ENCODE data around the gene H2AZ1.
A peak's percentile ranks its signal among the peaks of the same experiment; 100 is the strongest.

The H2AZ1 gene

GRCh38 chr4:99946356-99947189, 3.5 kb downstream of the H2AZ1 start, which contains the start of gene DNAJB14:
TSS of gene DNAJB14 (minus strand) at chr4:99946618. CDS start at chr4:99946571, 47 bp downstream.
- peak; percentile 60 to 64 for DNase-seq (ENCODE audit: extremely low read depth in 1 of 2, low read depth in 1 of 2)

DNA sequence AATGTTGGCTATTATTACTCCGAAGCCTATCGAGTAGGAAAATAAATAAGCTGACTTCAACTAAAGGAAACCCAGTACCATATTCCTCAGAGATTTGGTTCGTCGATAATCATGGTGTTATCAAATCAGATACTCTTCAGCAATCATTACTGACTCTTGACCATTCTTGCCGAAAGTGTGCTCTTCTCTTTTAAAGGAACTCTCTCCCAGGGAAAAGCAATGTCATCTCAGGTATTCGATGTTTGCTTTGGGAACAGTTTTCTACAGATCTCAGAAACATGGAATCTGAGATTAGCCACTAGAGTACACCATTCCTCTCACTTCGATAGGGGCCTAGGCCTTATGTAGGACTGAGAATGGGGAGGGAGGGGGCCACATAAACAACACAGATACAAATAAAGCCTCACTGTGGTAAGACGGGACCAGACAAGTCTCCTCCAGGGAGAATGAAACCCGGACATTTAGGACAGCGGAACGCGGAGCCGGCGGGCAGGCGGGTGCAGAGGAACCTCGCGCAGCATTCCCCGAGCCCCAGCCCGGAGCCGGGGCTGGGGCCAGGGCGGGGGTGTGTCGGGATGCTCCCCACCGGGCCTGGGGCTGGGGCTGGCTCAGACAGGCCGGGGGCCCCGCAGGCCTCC, 4.2 kb downstream of the H2AZ1 start:
- no peak for DNase-seq (ENCODE audit: extremely low read depth in 1 of 2, low read depth in 1 of 2)

DNA sequence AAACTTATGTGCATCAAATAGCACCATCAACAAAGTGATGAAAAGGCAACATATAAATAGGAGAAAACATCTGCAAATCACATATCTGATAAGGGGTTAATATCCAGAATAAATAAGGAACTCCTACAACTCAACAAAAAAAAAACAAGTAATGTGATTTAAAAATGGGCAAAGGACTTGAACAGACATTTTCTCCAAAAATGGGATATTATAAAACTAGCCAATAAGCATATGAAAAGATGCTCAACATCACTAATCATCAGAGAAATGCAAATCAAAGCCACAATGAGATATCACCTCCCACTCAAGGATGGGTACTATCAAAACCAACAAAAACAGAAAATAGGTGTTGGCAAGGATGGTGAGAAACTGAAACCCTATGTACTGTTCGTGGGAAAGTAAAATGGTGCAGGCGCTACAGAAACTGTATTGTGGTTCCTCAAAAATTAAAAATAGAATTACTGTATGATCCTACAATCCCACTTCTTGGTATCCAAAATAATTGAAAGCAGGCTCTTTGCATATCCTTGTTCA, 6.1 kb downstream of the H2AZ1 start:
- no peak for DNase-seq (ENCODE audit: extremely low read depth in 1 of 2, low read depth in 1 of 2)

- DNase-seq (ENCODE audit: extremely low read depth in 1 of 2, low read depth in 1 of 2) = no peak
These were observed 11.8 kb downstream of the H2AZ1 start for GRCh38 chr4:99938243-99938753.

GRCh38 chr4:99934891-99935290, 15.2 kb downstream of the H2AZ1 start:
- no peak for DNase-seq (ENCODE audit: extremely low read depth in 1 of 2, low read depth in 1 of 2)

DNA sequence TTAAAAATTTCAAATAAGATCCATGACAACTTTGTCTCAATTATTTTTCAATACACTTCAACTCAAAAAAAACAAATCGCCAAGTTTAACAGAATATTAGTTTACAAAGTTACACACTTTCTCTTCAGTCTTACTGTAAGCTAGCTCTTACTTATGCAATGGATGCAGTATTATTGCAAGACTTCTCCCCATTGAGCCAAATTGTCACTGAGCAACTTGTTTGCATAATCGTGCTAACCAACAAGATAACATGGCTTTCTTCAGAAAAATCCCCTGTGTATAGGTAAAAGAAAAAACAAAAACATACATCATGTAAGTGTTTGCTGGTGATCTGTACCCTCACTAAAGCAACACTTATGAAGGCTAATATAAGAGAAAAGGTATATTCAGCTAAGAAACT, 22.5 kb downstream of the H2AZ1 start:
- no peak for DNase-seq (ENCODE audit: extremely low read depth in 1 of 2, low read depth in 1 of 2)

DNA sequence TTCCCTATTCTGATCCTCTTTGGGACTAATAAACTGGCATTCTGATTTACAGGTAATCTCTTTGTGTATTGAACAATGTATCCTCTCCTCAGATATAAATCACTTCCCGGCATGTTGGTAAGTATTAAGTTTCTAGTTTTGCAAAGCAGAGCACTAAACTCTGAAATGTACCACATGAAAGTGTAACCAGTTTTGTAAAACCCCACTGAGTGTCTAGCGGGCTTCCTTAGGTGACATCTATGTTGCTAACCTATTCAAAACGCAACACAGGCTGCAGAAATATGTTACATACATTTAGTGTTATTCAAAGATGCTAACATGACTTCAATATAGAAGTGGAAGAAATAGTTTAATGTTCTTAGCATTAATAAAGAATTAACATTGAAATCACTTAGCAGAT, 28.9 kb downstream of the H2AZ1 start:
- no peak for DNase-seq (ENCODE audit: extremely low read depth in 1 of 2, low read depth in 1 of 2)

GRCh38 chr4:99918656-99919055, 31.4 kb downstream of the H2AZ1 start:
- DNase-seq (ENCODE audit: extremely low read depth in 1 of 2, low read depth in 1 of 2) = no peak

DNA sequence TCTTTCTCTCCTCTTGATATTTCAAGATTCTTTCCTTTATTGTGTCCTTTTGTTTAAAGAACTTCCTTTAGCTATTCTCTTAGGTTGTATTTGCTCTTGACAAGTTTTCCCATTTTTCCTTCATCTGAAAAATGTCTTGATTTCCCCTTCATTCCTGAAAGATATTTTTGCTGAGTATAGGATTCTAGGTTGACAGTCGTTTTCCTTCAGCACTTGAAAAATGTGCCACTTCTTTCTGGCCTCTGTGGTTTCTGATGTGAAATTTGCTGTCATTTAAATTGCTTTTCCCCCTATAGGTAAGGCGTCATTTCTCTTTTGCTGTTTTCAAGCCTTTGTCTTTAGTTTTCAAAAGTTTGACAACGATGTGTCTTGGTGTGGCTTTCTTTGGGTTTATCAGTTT, 32.5 kb downstream of the H2AZ1 start:
- DNase-seq (ENCODE audit: extremely low read depth in 1 of 2, low read depth in 1 of 2) = no peak

DNA sequence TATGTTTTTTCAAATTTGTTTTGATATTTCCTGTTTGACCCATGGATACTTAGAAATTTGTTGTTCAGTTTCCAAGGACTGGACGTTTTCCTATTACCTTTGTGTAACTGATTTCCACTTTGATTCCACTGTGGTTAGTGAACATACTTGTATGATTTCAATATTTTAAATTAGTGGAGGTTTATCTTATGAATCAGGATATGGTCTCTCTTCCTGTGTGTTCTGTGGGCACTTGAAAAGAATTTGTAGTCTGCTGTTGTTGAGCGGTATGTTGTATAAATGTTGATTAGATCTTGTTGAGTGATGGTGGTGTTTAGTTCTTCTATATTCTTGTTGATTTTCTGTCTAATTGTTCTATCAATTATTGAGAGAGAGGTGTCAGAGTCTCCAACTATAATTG, 34.6 kb downstream of the H2AZ1 start:
- no peak for DNase-seq (ENCODE audit: extremely low read depth in 1 of 2, low read depth in 1 of 2)
